AG04450 (cell line): ENCODE results near the gene SLC8A1. TPM values are rescaled to one million over a fixed set of nuclear protein-coding genes. Genes with fewer than 3 reads are reported as not detected.
A peak's percentile ranks its signal among the peaks of the same experiment; 100 is the strongest.

ENCODE experiments used
- CTCF ChIA-PET: fragments of 300-600, 350-600 bp; formaldehyde crosslinking; extraction: SDS; loops from one replicate; lab custom pipeline; 2022; ENCODE audit warnings: antibody characterized with exemption, inconsistent platforms; lab: Charles Lee
- POLR2A ChIA-PET: fragments of 350-600 bp; formaldehyde crosslinking; extraction: SDS; loops from one replicate; lab custom pipeline; 2021; ENCODE audit warnings: antibody characterized with exemption, inconsistent platforms; lab: Yijun Ruan, JAX
- DNase-seq: peaks from one replicate; pipeline ENCODE4 v3.0.0-alpha.2; 2011; ENCODE audit warnings: low read depth, low spot score
- H3K27ac ChIP-seq: one replicate; pipeline ENCODE4 v1.5.1; 2012; ENCODE audit warnings: low read depth, low read length, control low read depth
- H3K27me3 ChIP-seq: one replicate; pipeline ENCODE4 v1.6.0; 2012; ENCODE audit warnings: low read length; ENCODE audit not compliant: control insufficient read depth, insufficient read depth
- H3K4me3 ChIP-seq: 2 replicates; pipeline ENCODE4 v1.5.1; 2011; ENCODE audit warnings: mild to moderate bottlenecking, low read depth, low read length, control low read depth
- H3K9me3 ChIP-seq: 2 replicates; pipeline ENCODE4 v1.5.1; 2012; ENCODE audit warnings: low read length; ENCODE audit not compliant: control insufficient read depth, insufficient read depth
- polyA plus RNA-seq: library from polyadenylated mRNA; depleted of rRNA; stranded (reverse); fragments of >200 nt; gene quantifications from 2 replicates; pipeline ENCODE4 v1.2.3, GENCODE V29; 2011
- TF ChIP-seq, protein P1 (sequence below): IDR thresholded peaks from 2 replicates; pipeline ENCODE4 v1.5.1; 2011; ENCODE audit warnings: low read depth, low read length, control low read depth, inconsistent platforms

Gene SLC8A1
- polyA plus RNA-seq, 1 experiment: 19.3 TPM

DNA sequence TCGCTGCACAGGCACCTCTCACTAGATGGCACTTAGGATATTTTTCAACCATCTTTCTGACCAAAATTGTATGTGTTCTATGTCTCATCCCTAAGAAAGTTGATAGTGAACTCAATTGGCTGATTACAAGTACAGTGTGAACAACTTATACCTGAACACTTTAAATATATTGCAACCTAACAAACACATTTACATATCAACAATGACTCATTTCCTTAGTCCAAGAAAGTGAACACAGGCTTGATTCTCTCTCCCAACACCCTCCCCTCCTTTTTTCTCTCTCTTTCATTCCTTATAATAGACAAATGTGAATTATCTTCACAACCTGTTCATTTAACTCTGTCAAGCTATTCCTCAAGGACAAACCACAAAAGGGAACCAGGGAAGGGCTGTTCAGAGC, 192.0 kb downstream of the SLC8A1 start:
- H3K4me3 ChIP-seq: no peak overlapping the region
- DNase-seq: no peak
- no peak overlapping the region for H3K27ac ChIP-seq
- H3K27me3 ChIP-seq: no peaks in the 10 kb centered on the region
- ChIA-PET POLR2A (interaction anchor here (0.7 kb wide), 1 partner anchor 191 kb away, joined by 5 read pairs; no protein-coding TSS in a partner anchor), CTCF (no interaction called here)
- TF ChIP-seq, protein P1, sequence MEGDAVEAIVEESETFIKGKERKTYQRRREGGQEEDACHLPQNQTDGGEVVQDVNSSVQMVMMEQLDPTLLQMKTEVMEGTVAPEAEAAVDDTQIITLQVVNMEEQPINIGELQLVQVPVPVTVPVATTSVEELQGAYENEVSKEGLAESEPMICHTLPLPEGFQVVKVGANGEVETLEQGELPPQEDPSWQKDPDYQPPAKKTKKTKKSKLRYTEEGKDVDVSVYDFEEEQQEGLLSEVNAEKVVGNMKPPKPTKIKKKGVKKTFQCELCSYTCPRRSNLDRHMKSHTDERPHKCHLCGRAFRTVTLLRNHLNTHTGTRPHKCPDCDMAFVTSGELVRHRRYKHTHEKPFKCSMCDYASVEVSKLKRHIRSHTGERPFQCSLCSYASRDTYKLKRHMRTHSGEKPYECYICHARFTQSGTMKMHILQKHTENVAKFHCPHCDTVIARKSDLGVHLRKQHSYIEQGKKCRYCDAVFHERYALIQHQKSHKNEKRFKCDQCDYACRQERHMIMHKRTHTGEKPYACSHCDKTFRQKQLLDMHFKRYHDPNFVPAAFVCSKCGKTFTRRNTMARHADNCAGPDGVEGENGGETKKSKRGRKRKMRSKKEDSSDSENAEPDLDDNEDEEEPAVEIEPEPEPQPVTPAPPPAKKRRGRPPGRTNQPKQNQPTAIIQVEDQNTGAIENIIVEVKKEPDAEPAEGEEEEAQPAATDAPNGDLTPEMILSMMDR: no peak
- no peaks in the 10 kb centered on the region for H3K9me3 ChIP-seq

- POLR2A ChIA-PET: no interaction called here
- TF ChIP-seq, protein P1: no peak
Measured at GRCh38 chr2:40258135-40258457, 193.8 kb downstream of the SLC8A1 start.

DNA sequence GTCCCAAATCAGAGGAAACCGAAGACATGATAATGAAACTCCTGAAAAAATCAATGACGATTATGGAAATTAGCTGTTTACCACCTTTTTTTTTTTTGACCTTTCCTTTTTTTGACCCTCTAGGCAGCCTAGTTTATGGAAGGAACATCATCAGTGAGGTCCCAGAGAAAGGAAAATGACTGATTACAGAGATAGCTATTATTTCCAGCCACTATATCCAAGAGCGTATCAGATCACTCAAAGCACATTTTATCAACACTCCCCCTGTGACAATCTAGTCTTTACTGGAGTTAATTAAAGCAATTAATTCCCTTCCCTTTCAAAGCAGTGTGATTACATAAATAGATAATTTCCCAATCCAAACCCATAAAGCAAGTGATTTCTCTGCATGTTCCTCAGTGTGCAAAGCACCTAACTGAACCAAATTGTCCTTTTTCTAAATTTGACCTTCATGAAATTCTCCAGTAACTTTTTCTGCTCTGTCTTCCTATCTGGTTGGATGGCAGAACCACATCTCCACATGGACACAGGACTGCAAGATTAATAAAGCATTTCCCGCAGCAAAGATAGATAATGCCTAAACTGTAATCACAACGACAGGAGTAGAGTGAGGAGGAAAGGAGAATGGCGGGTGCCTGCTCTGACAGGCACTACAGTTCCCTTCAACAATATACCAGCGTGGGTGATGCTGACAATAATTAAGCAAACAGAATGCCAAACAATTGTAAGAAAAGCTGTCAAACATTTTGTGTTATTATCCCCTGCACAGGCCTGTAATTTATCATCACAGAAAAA, 194.4 kb downstream of the SLC8A1 start:
- ChIA-PET POLR2A (no interaction called here), CTCF (interaction anchor here (0.7 to 1.7 kb wide), 6 partner anchors 12 to 231 kb away, joined by 3 to 9 read pairs (median 3); no protein-coding TSS in a partner anchor)
- TF ChIP-seq, protein P1: no peak
- Histone ChIP-seq H3K9me3 (no peaks in the 10 kb centered on the region), H3K27me3 (no peaks in the 10 kb centered on the region), H3K4me3 (no peak overlapping the region), H3K27ac (no peak overlapping the region)
- DNase-seq: no peak

More at GRCh38 chr2:40258135-40258457, 193.8 kb downstream of the SLC8A1 start:
- CTCF ChIA-PET: no interaction called here
- H3K9me3 ChIP-seq: no peaks in the 10 kb centered on the region
- H3K4me3 ChIP-seq: no peak overlapping the region
- no peak for DNase-seq
- H3K27ac ChIP-seq: no peak overlapping the region
- H3K27me3 ChIP-seq: no peaks in the 10 kb centered on the region

GRCh38 chr2:40256649-40257048, 195.2 kb downstream of the SLC8A1 start:
- CTCF ChIA-PET: interaction anchor here (0.7 to 1.7 kb wide), 5 partner anchors 11 to 231 kb away, joined by 3 to 9 read pairs (median 3); no protein-coding TSS in a partner anchor
- Histone ChIP-seq H3K9me3 (no peaks in the 10 kb centered on the region), H3K27me3 (no peaks in the 10 kb centered on the region), H3K27ac (no peak overlapping the region), H3K4me3 (no peak overlapping the region)
- POLR2A ChIA-PET: no interaction called here
- no peak for DNase-seq
- TF ChIP-seq, protein P1: peak; percentile 43

GRCh38 chr2:40256008-40256407, 195.9 kb downstream of the SLC8A1 start:
- no peak overlapping the region for H3K4me3 ChIP-seq
- H3K9me3 ChIP-seq: no peaks in the 10 kb centered on the region
- no peak for DNase-seq
- no peak overlapping the region for H3K27ac ChIP-seq
- ChIA-PET POLR2A (no interaction called here), CTCF (interaction anchor here (1.5 to 1.7 kb wide), 3 partner anchors 10 to 232 kb away, joined by 3 to 9 read pairs (median 3); no protein-coding TSS in a partner anchor)
- TF ChIP-seq, protein P1: no peak
- H3K27me3 ChIP-seq: no peaks in the 10 kb centered on the region
